ENCODE results near the gene MRM1. TPM values are rescaled to one million over a fixed set of nuclear protein-coding genes. Genes with fewer than 3 reads are reported as not detected.

Gene MRM1
- total RNA-seq, 6 experiments from 2014 or later: 2.5 to 8.6 (median 6.0) TPM

GRCh38 chr17:36598951-36599401 is 2.4 kb upstream of the MRM1 start:
- intact Hi-C loops (cut with DNase I): loop anchor here (10.0 kb wide), 2 partner anchors 54 to 64 kb away; partner anchors contain the start of genes GGNBP2 (in 1 of the 2), MYO19 (in 1 of the 2) and PIGW (in 1 of the 2)
- H3K27ac ChIP-seq: no peak overlapping the region
- WGBS (ENCODE audit: insufficient coverage, low coverage, low lambda C conversion rate, missing lambda C conversion rate): 85% methylated on average over 9 of the region's 13 CpGs
- H3K4me3 ChIP-seq: no peak overlapping the region
- DNase-seq: no peak
- H3K9me3 ChIP-seq: no peaks in the 10 kb centered on the region
- TF ChIP-seq POLR2A (IDR thresholded peaks at IDR 0.05): no peak
- TF ChIP-seq, protein P1, sequence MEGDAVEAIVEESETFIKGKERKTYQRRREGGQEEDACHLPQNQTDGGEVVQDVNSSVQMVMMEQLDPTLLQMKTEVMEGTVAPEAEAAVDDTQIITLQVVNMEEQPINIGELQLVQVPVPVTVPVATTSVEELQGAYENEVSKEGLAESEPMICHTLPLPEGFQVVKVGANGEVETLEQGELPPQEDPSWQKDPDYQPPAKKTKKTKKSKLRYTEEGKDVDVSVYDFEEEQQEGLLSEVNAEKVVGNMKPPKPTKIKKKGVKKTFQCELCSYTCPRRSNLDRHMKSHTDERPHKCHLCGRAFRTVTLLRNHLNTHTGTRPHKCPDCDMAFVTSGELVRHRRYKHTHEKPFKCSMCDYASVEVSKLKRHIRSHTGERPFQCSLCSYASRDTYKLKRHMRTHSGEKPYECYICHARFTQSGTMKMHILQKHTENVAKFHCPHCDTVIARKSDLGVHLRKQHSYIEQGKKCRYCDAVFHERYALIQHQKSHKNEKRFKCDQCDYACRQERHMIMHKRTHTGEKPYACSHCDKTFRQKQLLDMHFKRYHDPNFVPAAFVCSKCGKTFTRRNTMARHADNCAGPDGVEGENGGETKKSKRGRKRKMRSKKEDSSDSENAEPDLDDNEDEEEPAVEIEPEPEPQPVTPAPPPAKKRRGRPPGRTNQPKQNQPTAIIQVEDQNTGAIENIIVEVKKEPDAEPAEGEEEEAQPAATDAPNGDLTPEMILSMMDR (IDR thresholded peaks at IDR 0.05): no peak
- no peaks in the 10 kb centered on the region for H3K27me3 ChIP-seq
- H3K4me1 ChIP-seq: peaks cover 0 to 18% (median 3%) of the 10 kb centered on the region in 4 donors
- no peaks in the 10 kb centered on the region for H3K36me3 ChIP-seq
- no peak for ATAC-seq

- ATAC-seq: no peak
- H3K36me3 ChIP-seq: no peaks in the 10 kb centered on the region
- no peak for DNase-seq
- 88% methylated on average over 3 of the region's 11 CpGs for WGBS (ENCODE audit: insufficient coverage, low coverage, low lambda C conversion rate, missing lambda C conversion rate)
- H3K4me1 ChIP-seq: peaks cover 0 to 18% (median 3%) of the 10 kb centered on the region in 4 donors
- intact Hi-C loops (cut with DNase I): loop anchor here (10.0 kb wide), 2 partner anchors 55 to 65 kb away; partner anchors contain the start of genes GGNBP2 (in 1 of the 2), MYO19 (in 1 of the 2) and PIGW (in 1 of the 2)
- no peak overlapping the region for H3K4me3 ChIP-seq
- TF ChIP-seq, protein P1 (IDR thresholded peaks at IDR 0.05): no peak
- TF ChIP-seq POLR2A (IDR thresholded peaks at IDR 0.05): no peak
- no peaks in the 10 kb centered on the region for H3K9me3 ChIP-seq
- H3K27me3 ChIP-seq: no peaks in the 10 kb centered on the region
- no peak overlapping the region for H3K27ac ChIP-seq
Observed at GRCh38 chr17:36599546-36600250, 1.7 kb upstream of the MRM1 start.

DNA sequence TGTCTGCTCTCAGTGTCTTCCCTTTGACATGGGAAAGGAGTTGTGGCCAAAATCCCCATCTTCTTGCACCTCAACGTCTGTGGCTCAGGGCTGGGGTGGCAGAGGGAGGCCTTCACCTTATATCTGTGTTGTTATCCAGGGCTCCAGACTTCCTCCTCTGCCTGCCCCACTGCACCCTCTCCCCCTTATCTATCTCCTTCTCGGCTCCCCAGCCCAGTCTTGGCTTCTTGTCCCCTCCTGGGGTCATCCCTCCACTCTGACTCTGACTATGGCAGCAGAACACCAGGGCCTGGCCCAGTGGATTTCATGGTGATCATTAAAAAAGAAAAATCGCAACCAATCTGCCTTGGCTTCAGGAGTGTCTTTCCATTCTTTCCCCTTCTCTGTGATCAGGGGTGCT is 918 bp upstream of the MRM1 start:
- peak overlapping the region in 1 of 3 donors; percentile 55 for H3K27ac ChIP-seq
- no peak for TF ChIP-seq POLR2A (IDR thresholded peaks at IDR 0.05)
- TF ChIP-seq, protein P1 (IDR thresholded peaks at IDR 0.05): no peak
- ATAC-seq: no peak
- H3K4me3 ChIP-seq: no peak overlapping the region
- H3K27me3 ChIP-seq: no peaks in the 10 kb centered on the region
- H3K4me1 ChIP-seq: peaks cover 0 to 18% (median 3%) of the 10 kb centered on the region in 4 donors
- DNase-seq: no peak
- H3K36me3 ChIP-seq: no peaks in the 10 kb centered on the region
- intact Hi-C loops (cut with DNase I): no loop called here
- H3K9me3 ChIP-seq: no peaks in the 10 kb centered on the region
- 72% methylated on average over 3 of the region's 3 CpGs for WGBS (ENCODE audit: insufficient coverage, low coverage, low lambda C conversion rate, missing lambda C conversion rate)

DNA sequence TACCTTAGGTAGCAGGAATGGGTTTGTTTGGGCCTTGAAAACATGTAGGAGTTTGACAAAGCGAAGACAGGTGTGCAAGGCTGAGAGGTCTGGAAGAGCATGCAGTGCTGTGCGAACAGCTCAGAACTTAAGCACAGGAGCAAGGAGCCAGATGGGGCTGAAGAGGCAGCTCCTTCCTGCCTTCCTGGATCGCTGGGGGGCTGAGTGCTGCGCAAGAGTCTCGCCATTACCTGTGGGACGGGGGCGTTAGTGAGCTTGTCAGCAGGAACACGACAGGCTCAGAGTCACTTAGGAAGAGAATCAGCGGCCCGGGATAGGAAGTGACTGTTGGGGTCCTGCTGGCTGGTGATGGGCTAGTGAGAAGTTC is 464 bp upstream of the MRM1 start:
- no peak for ATAC-seq

More for the DNA sequence above, 464 bp upstream of the MRM1 start:
- Histone ChIP-seq H3K27me3 (no peaks in the 10 kb centered on the region), H3K27ac (peak overlapping the region; percentile 55 to 80 (median 74)), H3K4me1 (peaks cover 0 to 18% (median 3%) of the 10 kb centered on the region in 4 donors), H3K9me3 (no peaks in the 10 kb centered on the region), H3K36me3 (no peaks in the 10 kb centered on the region), H3K4me3 (peak overlapping the region; percentile 93 to 96 (median 94))
- peak in 1 of 3 donors; percentile 52 for DNase-seq
- intact Hi-C loops (cut with DNase I): no loop called here
- WGBS (ENCODE audit: insufficient coverage, low coverage, low lambda C conversion rate, missing lambda C conversion rate): 0% methylated on average over 2 of the region's 10 CpGs
- TF ChIP-seq, protein P1 (IDR thresholded peaks at IDR 0.05): no peak
- TF ChIP-seq POLR2A (IDR thresholded peaks at IDR 0.05): no peak
